ENCODE measurements around the gene RAMAC.
A peak's percentile ranks its signal among the peaks of the same experiment; 100 is the strongest.

The RAMAC gene

GRCh38 chr15:82950746-82951370 lies 35.2 kb upstream of the RAMAC start:
- peaks cover 5% of the 10 kb centered on the region for H3K27me3 ChIP-seq (ENCODE audit: insufficient read depth, low read length)
- no peaks in the 10 kb centered on the region for H3F3A ChIP-seq (ENCODE audit: insufficient read depth, low read length)
- no peaks in the 10 kb centered on the region for H3K36me3 ChIP-seq (ENCODE audit: insufficient read depth, low read length)
- no peak overlapping the region for H3K4me3 ChIP-seq (ENCODE audit: low read depth, low read length, poor library complexity, severe bottlenecking)
- H3K9me3 ChIP-seq (ENCODE audit: low read length) = no peaks in the 10 kb centered on the region
- H4K20me1 ChIP-seq (ENCODE audit: insufficient read depth, low read length) = no peaks in the 10 kb centered on the region
- no peaks in the 10 kb centered on the region for H3K9me2 ChIP-seq (ENCODE audit: low read depth, low read length)
- no peak overlapping the region for H2AFZ ChIP-seq (ENCODE audit: low read length)
- H3K4me1 ChIP-seq (ENCODE audit: insufficient read depth, low read length, severe bottlenecking) = peaks cover 4% of the 10 kb centered on the region
- H3K27ac ChIP-seq (ENCODE audit: low read depth, low read length, poor library complexity, severe bottlenecking) = no peak overlapping the region
- no peak overlapping the region for H3K9ac ChIP-seq (ENCODE audit: low read length)
- no peak for TF ChIP-seq CTCF (IDR thresholded peaks at IDR 0.05; ENCODE audit: low read length)
- TF ChIP-seq EZH2 (IDR thresholded peaks at IDR 0.05; ENCODE audit: borderline replicate concordance, low read length) = no peak
- no peak overlapping the region for H3K4me2 ChIP-seq (ENCODE audit: low read length)
- H3K79me2 ChIP-seq (ENCODE audit: insufficient read depth, low read length) = no peaks in the 10 kb centered on the region

GRCh38 chr15:82951472-82952157 lies 34.4 kb upstream of the RAMAC start:
- H3K79me2 ChIP-seq (ENCODE audit: insufficient read depth, low read length) = no peaks in the 10 kb centered on the region
- no peaks in the 10 kb centered on the region for H3K36me3 ChIP-seq (ENCODE audit: insufficient read depth, low read length)
- H4K20me1 ChIP-seq (ENCODE audit: insufficient read depth, low read length) = no peaks in the 10 kb centered on the region
- no peak overlapping the region for H2AFZ ChIP-seq (ENCODE audit: low read length)
- no peak overlapping the region for H3K9ac ChIP-seq (ENCODE audit: low read length)
- TF ChIP-seq EZH2 (IDR thresholded peaks at IDR 0.05; ENCODE audit: borderline replicate concordance, low read length) = no peak
- peaks cover 5% of the 10 kb centered on the region for H3K27me3 ChIP-seq (ENCODE audit: insufficient read depth, low read length)
- peak overlapping the region; percentile 36; the same call in 1 of the 2 replicates for H3K4me2 ChIP-seq (ENCODE audit: low read length)
- H3F3A ChIP-seq (ENCODE audit: insufficient read depth, low read length) = no peaks in the 10 kb centered on the region
- H3K4me3 ChIP-seq (ENCODE audit: low read depth, low read length, poor library complexity, severe bottlenecking) = no peak overlapping the region
- H3K27ac ChIP-seq (ENCODE audit: low read depth, low read length, poor library complexity, severe bottlenecking) = no peak overlapping the region
- H3K9me2 ChIP-seq (ENCODE audit: low read depth, low read length) = no peaks in the 10 kb centered on the region
- H3K9me3 ChIP-seq (ENCODE audit: low read length) = no peaks in the 10 kb centered on the region
- peaks cover 4% of the 10 kb centered on the region for H3K4me1 ChIP-seq (ENCODE audit: insufficient read depth, low read length, severe bottlenecking)

GRCh38 chr15:82952158-82953081 lies 33.6 kb upstream of the RAMAC start, which contains the start of gene HOMER2:
HOMER2 (minus strand) TSS chr15:82952720; CDS start chr15:82952535, 185 bp downstream.
- TF ChIP-seq EZH2 (IDR thresholded peaks at IDR 0.05; ENCODE audit: borderline replicate concordance, low read length) (no peak), CTCF (IDR thresholded peaks at IDR 0.05; ENCODE audit: low read length) (no peak)
- Histone ChIP-seq H3K9ac (ENCODE audit: low read length) (no peak within 1 kb of the TSS), H2AFZ (ENCODE audit: low read length) (no peak within 1 kb of the TSS)

More at GRCh38 chr15:82952158-82953081, 33.6 kb upstream of the RAMAC start, which contains the start of gene HOMER2:
- Histone ChIP-seq H3K27ac (ENCODE audit: low read depth, low read length, poor library complexity, severe bottlenecking) (no peak within 1 kb of the TSS), H3K36me3 (ENCODE audit: insufficient read depth, low read length) (no peaks in the 10 kb centered on the region), H3K9me3 (ENCODE audit: low read length) (no peaks in the 10 kb centered on the region), H4K20me1 (ENCODE audit: insufficient read depth, low read length) (no peaks in the 10 kb centered on the region), H3K4me3 (ENCODE audit: low read depth, low read length, poor library complexity, severe bottlenecking) (peak within 1 kb of the TSS; percentile 44), H3K27me3 (ENCODE audit: insufficient read depth, low read length) (peaks cover 5% of the 10 kb centered on the region), H3K79me2 (ENCODE audit: insufficient read depth, low read length) (no peaks in the 10 kb centered on the region), H3K4me2 (ENCODE audit: low read length) (peak within 1 kb of the TSS; percentile 50), H3F3A (ENCODE audit: insufficient read depth, low read length) (no peaks in the 10 kb centered on the region), H3K9me2 (ENCODE audit: low read depth, low read length) (no peaks in the 10 kb centered on the region), H3K4me1 (ENCODE audit: insufficient read depth, low read length, severe bottlenecking) (peaks cover 4% of the 10 kb centered on the region)

Data from OCI-LY1 (cell line).